Measurements from ENCODE around the gene SEMA3G. TPM values are rescaled to one million over a fixed set of nuclear protein-coding genes. Genes with fewer than 3 reads are reported as not detected.

The SEMA3G gene
- total and polyA plus RNA-seq, 2 experiments from 2014 or later: 0.47 to 2.5 TPM

GRCh38 chr3:52446042-52446441 lies 1.1 kb upstream of the SEMA3G start:
- H3K27me3 ChIP-seq (ENCODE audit: insufficient read depth): no peaks in the 10 kb centered on the region
- H3K27ac ChIP-seq (ENCODE audit: low read depth): no peak overlapping the region
- DNase-seq (ENCODE audit: low spot score) (no peak), ATAC-seq (no peak)
- peaks cover 5% of the 10 kb centered on the region for H3K4me1 ChIP-seq (ENCODE audit: insufficient read depth)
- H3K36me3 ChIP-seq (ENCODE audit: insufficient read depth): no peaks in the 10 kb centered on the region
- no peaks in the 10 kb centered on the region for H3F3A ChIP-seq (replicated peaks; ENCODE audit: low read depth)
- no peak overlapping the region for H3K4me3 Mint-ChIP-seq
- H3K4me3 ChIP-seq: no peak overlapping the region
- H3K9me2 ChIP-seq (ENCODE audit: insufficient read depth): peaks cover 8% of the 10 kb centered on the region; the same call in 1 of the 2 replicates
- no peaks in the 10 kb centered on the region for H3K79me2 ChIP-seq (replicated peaks; ENCODE audit: insufficient read depth)
- H3K9me3 Mint-ChIP-seq: no peaks in the 10 kb centered on the region; the same call in 2 of the 3 replicates
- no peak overlapping the region for H3K4me2 ChIP-seq
- peaks cover 14% of the 10 kb centered on the region for H3K27me3 Mint-ChIP-seq (ENCODE audit: insufficient read depth, low read depth, poor library complexity)
- TF ChIP-seq CREB1 (CRISPR knock-in tag; IDR thresholded peaks at IDR 0.05; ENCODE audit: low read depth) (no peak), CTCF (conservative IDR thresholded peaks at IDR 0.05; ENCODE audit: low read depth in 2 of 2) (no peak), POLR2AphosphoS5 (IDR thresholded peaks at IDR 0.05; ENCODE audit: low read depth) (no peak)
- peaks cover 17% of the 10 kb centered on the region; the same call in 2 of the 3 replicates for H3K4me1 Mint-ChIP-seq
- no peaks in the 10 kb centered on the region for H4K20me1 ChIP-seq (replicated peaks; ENCODE audit: insufficient read depth)
- no peak overlapping the region for H2AFZ ChIP-seq
- H3K27ac Mint-ChIP-seq: no peak overlapping the region
- no peaks in the 10 kb centered on the region; the same call in 2 of the 3 replicates for H3K36me3 Mint-ChIP-seq (ENCODE audit: low read depth)

GRCh38 chr3:52443791-52444687 lies 864 bp downstream of the SEMA3G start:
- Histone ChIP-seq H4K20me1 (replicated peaks; ENCODE audit: insufficient read depth) (no peaks in the 10 kb centered on the region), H3K4me2 (no peak overlapping the region), H3K27ac (ENCODE audit: low read depth) (no peak overlapping the region), H3F3A (replicated peaks; ENCODE audit: low read depth) (no peaks in the 10 kb centered on the region), H3K27me3 (ENCODE audit: insufficient read depth) (no peaks in the 10 kb centered on the region), H3K79me2 (replicated peaks; ENCODE audit: insufficient read depth) (no peaks in the 10 kb centered on the region), H3K4me1 (ENCODE audit: insufficient read depth) (no peaks in the 10 kb centered on the region), H3K36me3 (ENCODE audit: insufficient read depth) (no peaks in the 10 kb centered on the region), H2AFZ (no peak overlapping the region), H3K4me3 (no peak overlapping the region), H3K9me2 (ENCODE audit: insufficient read depth) (peaks cover 8% of the 10 kb centered on the region; the same call in 1 of the 2 replicates)
- Mint-ChIP-seq H3K27me3 (ENCODE audit: insufficient read depth, low read depth, poor library complexity) (peaks cover 14% of the 10 kb centered on the region), H3K4me3 (peak overlapping the region; percentile 14; the same call in 2 of the 3 replicates), H3K9me3 (no peaks in the 10 kb centered on the region; the same call in 2 of the 3 replicates), H3K36me3 (ENCODE audit: low read depth) (no peaks in the 10 kb centered on the region; the same call in 2 of the 3 replicates), H3K27ac (peak overlapping the region; percentile 30), H3K4me1 (peaks cover 12% of the 10 kb centered on the region; the same call in 2 of the 3 replicates)
- TF ChIP-seq JUNB (IDR thresholded peaks at IDR 0.05; ENCODE audit: unreplicated experiment) (no peak), ZNF114 (CRISPR knock-in tag; IDR thresholded peaks at IDR 0.05) (no peak), ETS1 (IDR thresholded peaks at IDR 0.05) (no peak), NANOG (IDR thresholded peaks at IDR 0.05; ENCODE audit: borderline replicate concordance) (no peak)
- DNase-seq (ENCODE audit: low spot score) (peak; percentile 23), ATAC-seq (no peak)

Data from GM23338 (cell line).